Prostate gland (tissue), 2 donors: ENCODE data around the gene DYRK2.

Experiments
- CTCF ChIP-seq, 4 experiments: fragments of 200-600 bp in 2 of 4; fragments of 450-650 bp in 2 of 4; sonication (generic) in 2 of 4; IDR thresholded peaks; 1 replicate in 3 of 4; 2 replicates in 1 of 4; pipeline ENCODE4 v1.5.1; 2016 to 2019; ENCODE audit warnings: antibody characterized with exemption in 4 of 4, mild to moderate bottlenecking in 2 of 4, moderate library complexity in 2 of 4
- POLR2A ChIP-seq: fragments of 450-650 bp; IDR thresholded peaks from one replicate; pipeline ENCODE4 v1.6.1; 2016; ENCODE audit warnings: antibody characterized with exemption, mild to moderate bottlenecking

DNA sequence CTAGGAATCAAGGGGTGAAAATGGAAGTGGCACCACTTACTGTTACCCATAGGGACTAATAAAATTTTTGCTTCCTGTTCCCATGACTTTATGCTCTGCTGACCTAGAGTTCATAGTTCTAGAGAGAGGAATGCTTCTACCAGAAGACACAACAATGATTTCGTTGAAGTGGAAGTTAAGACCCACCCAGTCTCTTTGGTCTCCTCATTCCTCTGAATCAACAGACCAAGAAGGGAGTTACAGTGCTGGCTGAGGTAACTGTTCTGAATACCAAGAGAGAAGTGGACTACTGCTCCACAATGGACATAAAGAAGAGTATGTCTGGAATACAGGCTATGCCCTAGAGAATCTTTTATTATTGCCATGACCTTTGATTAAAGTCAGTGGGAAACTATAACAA, 23.5 kb upstream of the DYRK2 start:
- no peak for TF ChIP-seq CTCF (IDR thresholded peaks at IDR 0.05)
- TF ChIP-seq POLR2A = no peak
